Measurements from ENCODE around the gene ACAD9. TPM values are rescaled to one million over a fixed set of nuclear protein-coding genes. Genes with fewer than 3 reads are reported as not detected.
"Not testable (repeated sequence)": the region's sequence is repeated elsewhere in the genome, so short reads cannot be mapped to it uniquely, and the experiment has no call there.

Gene ACAD9
- total and polyA plus RNA-seq, 7 donors = 16.2 to 40.5 (median 32.3) TPM

DNA sequence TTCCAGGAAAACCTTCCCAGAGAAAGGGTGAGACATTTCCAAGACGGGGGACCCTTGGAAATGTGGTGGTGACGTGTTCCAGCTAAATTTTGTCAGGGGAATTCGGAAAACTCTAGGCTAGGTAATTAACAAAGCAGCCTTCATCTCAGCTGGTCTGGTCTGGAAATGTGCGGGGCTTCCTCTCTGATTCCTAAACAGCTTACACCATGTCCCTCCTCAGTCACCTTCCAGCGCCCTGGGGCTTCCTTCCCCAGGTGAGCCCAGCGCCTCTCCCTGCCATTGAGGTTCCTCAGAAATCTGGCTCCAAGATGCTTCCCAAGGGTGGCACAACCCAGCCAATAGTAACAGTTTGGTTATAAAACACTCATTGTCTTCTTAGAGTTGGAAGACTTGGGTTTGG is 571 bp downstream of the ACAD9 start:
- DNase-seq = no peak
- H3K4me3 ChIP-seq = peak overlapping the region; percentile 62 to 81 (median 68)
- H3K4me1 ChIP-seq = peaks cover 0 to 37% (median 29%) of the 10 kb centered on the region in 4 donors
- H3K9me3 ChIP-seq = no peaks in the 10 kb centered on the region
- intact Hi-C loops (cut with DNase I) = loop anchor here (1.0 to 2.0 kb wide), 4 partner anchors 153 to 261 kb away; partner anchors contain the start of genes RAB7A and RPN1
- 3 to 4% methylated on average over 6 of the region's 6 CpGs for WGBS, 2 donors
- no peaks in the 10 kb centered on the region for H3K27me3 ChIP-seq
- peak overlapping the region; percentile 94 to 97 (median 96) for H3K27ac ChIP-seq
- H3K36me3 ChIP-seq = peaks cover 0 to 25% (median 0%) of the 10 kb centered on the region in 4 donors
- TF ChIP-seq, protein P1, sequence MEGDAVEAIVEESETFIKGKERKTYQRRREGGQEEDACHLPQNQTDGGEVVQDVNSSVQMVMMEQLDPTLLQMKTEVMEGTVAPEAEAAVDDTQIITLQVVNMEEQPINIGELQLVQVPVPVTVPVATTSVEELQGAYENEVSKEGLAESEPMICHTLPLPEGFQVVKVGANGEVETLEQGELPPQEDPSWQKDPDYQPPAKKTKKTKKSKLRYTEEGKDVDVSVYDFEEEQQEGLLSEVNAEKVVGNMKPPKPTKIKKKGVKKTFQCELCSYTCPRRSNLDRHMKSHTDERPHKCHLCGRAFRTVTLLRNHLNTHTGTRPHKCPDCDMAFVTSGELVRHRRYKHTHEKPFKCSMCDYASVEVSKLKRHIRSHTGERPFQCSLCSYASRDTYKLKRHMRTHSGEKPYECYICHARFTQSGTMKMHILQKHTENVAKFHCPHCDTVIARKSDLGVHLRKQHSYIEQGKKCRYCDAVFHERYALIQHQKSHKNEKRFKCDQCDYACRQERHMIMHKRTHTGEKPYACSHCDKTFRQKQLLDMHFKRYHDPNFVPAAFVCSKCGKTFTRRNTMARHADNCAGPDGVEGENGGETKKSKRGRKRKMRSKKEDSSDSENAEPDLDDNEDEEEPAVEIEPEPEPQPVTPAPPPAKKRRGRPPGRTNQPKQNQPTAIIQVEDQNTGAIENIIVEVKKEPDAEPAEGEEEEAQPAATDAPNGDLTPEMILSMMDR (IDR thresholded peaks at IDR 0.05) = no peak
- TF ChIP-seq POLR2A (IDR thresholded peaks at IDR 0.05) = no peak
- no peak for TF ChIP-seq EP300 (IDR thresholded peaks at IDR 0.05)
- no peak for TF ChIP-seq POLR2AphosphoS5 (IDR thresholded peaks at IDR 0.05)

DNA sequence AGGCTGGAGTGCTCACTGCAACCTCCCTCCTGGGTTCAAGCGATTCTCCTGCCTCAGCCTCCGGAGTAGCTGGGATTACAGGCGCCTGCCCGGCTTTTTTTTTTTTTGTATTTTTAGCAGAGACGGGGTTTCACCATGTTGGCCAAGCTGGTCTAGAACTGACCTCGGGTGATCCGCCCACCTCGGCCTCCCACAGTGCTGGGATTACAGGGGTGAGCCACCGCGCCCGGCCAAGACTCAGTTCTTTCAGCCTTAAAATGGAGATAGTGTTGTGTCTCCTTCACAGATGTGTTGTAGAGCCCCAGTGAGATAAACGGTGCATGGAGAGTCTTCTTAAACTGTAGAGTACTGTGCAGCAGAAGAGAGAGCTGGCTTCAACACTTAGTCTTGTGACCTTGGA is 1.0 kb downstream of the ACAD9 start:
- H3K27me3 ChIP-seq; DNase-seq; H3K9me3 ChIP-seq; intact Hi-C loops (cut with DNase I): not testable (repeated sequence)
- Histone ChIP-seq H3K4me3 (peak overlapping the region in 3 of 4 donors; percentile 62 to 72 (median 65)), H3K4me1 (peaks cover 0 to 37% (median 29%) of the 10 kb centered on the region in 4 donors), H3K36me3 (peaks cover 0 to 30% (median 3%) of the 10 kb centered on the region in 4 donors), H3K27ac (peak overlapping the region; percentile 94 to 97 (median 96))
- 73 to 84% methylated on average over 12 of the region's 12 CpGs for WGBS, 2 donors

DNA sequence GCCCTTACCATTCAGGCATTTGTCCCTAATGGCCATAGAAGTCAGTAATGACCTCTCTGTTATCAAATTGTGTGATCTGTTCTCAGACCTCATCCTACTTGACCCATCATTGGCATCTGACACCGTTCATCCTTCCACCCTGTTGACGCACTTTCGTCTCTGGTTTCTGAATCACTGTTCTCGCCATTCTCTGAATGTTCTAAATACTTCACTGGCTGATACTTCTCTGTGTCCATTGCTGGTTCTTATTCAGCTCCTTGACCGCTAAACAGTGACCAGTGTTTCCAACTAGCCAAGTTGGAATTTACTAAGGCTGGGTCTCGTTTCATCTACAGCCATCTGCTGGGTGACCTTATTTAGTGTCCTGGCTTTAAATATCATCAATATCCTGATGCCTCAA is 2.2 kb downstream of the ACAD9 start:
- Histone ChIP-seq H3K27me3 (no peaks in the 10 kb centered on the region), H3K4me3 (no peak overlapping the region), H3K9me3 (no peaks in the 10 kb centered on the region), H3K4me1 (peaks cover 0 to 37% (median 29%) of the 10 kb centered on the region in 4 donors), H3K36me3 (peaks cover 0 to 41% (median 6%) of the 10 kb centered on the region in 4 donors), H3K27ac (no peak overlapping the region)
- TF ChIP-seq POLR2A (IDR thresholded peaks at IDR 0.05) = no peak
- DNase-seq = no peak
- WGBS, 2 donors = 93 to 94% methylated on average over 6 of the region's 6 CpGs
- intact Hi-C loops (cut with DNase I) = no loop called here

DNA sequence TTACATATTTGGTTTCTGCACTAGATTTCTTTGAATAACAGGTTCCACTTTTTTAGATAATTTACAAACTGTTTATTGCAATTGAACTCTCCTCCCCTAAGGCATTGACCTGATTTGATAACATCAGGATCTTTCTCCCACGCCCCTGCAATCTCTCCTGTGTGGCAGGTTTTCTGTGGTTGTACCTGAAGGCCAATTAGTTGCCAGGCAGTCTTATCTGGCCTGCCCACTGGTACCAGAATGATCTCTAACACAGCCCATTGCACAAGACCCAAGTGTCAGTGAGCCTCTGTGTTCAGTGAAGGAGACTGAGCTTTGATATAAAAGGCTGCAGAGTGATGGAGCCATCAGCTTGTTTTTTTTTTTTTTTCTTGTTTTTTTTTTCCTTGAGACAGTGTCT is 3.3 kb downstream of the ACAD9 start:
- intact Hi-C loops (cut with DNase I) = no loop called here
- WGBS, 2 donors = 28 to 71% methylated on average over 1 of the region's 1 CpG
- Histone ChIP-seq H3K4me3 (no peak overlapping the region), H3K9me3 (no peaks in the 10 kb centered on the region), H3K27ac (no peak overlapping the region), H3K4me1 (peaks cover 0 to 36% (median 28%) of the 10 kb centered on the region in 4 donors), H3K27me3 (no peaks in the 10 kb centered on the region), H3K36me3 (peaks cover 0 to 52% (median 8%) of the 10 kb centered on the region in 4 donors)
- TF ChIP-seq POLR2A (IDR thresholded peaks at IDR 0.05) = no peak
- no peak for TF ChIP-seq EP300 (IDR thresholded peaks at IDR 0.05)
- no peak for TF ChIP-seq POLR2AphosphoS5 (IDR thresholded peaks at IDR 0.05)
- TF ChIP-seq, protein P1 (IDR thresholded peaks at IDR 0.05) = no peak
- DNase-seq = no peak

DNA sequence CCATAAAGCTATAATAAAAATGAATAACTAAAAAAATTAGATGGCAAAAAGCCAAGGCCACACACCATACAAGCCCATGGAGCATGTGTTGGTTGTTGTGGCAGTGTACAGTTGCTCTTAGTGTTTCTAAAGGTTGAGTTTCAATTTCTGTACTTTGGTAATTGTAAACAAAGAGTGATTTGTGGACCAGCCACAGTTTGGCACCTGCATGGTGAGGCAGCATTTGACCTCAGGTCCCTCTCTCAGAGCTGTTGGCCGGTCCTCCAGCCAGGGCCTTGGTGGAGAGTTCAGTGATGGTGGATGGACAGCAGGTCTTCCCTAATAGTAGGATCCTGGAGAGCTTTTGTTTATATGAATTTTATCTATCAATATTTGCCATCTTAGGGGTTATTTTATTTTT is 5.6 kb downstream of the ACAD9 start:
- H3K4me1 ChIP-seq = peaks cover 0 to 24% (median 15%) of the 10 kb centered on the region in 4 donors
- no peak for TF ChIP-seq EP300 (IDR thresholded peaks at IDR 0.05)
- no peak for TF ChIP-seq POLR2A (IDR thresholded peaks at IDR 0.05)
- TF ChIP-seq POLR2AphosphoS5 (IDR thresholded peaks at IDR 0.05) = no peak
- TF ChIP-seq, protein P1 (IDR thresholded peaks at IDR 0.05) = no peak
- H3K4me3 ChIP-seq = no peak overlapping the region
- peak; percentile 27 for DNase-seq
- WGBS, 2 donors = 91 to 100% methylated on average over 1 of the region's 1 CpG
- no peaks in the 10 kb centered on the region for H3K27me3 ChIP-seq
- intact Hi-C loops (cut with DNase I) = no loop called here
- H3K36me3 ChIP-seq = peaks cover 0 to 61% (median 8%) of the 10 kb centered on the region in 4 donors
- no peak overlapping the region for H3K27ac ChIP-seq
- H3K9me3 ChIP-seq = no peaks in the 10 kb centered on the region

Data from sigmoid colon (tissue), 7 donors.